Esophagus muscularis mucosa (tissue), 4 donors: Measurements from ENCODE around the gene HOXB1. TPM values are rescaled to one million over a fixed set of nuclear protein-coding genes. Genes with fewer than 3 reads are reported as not detected.
A peak's percentile ranks its signal among the peaks of the same experiment; 100 is the strongest.

Source experiments
- DNase-seq: peaks from one replicate; pipeline ENCODE4 v3.0.0-alpha.2; 2017; ENCODE audit errors: extremely low spot score
- H3K27ac ChIP-seq, 4 donors: fragments of 200-600 bp; sonication (generic); replicated peaks in 1 of 4; 1 replicate in 3 of 4; 2 replicates in 1 of 4; pipeline ENCODE4 v1.5.1; 2016 to 2019; ENCODE audit warnings: mild to moderate bottlenecking in 1 of 4
- H3K27me3 ChIP-seq, 4 donors: fragments of 200-600 bp; sonication (generic); one replicate each; pipeline versions ENCODE4 v1.5.1 to v1.6.0; 2016 to 2019
- H3K36me3 ChIP-seq, 4 donors: fragments of 200-600 bp; sonication (generic); one replicate each; pipeline ENCODE4 v1.5.1; 2016 to 2019
- H3K4me1 ChIP-seq, 4 donors: fragments of 200-600 bp; sonication (generic); one replicate each; pipeline ENCODE4 v1.5.1; 2016 to 2019
- H3K4me3 ChIP-seq, 4 donors: fragments of 200-600 bp; sonication (generic); 1 replicate in 2 of 4; 2 replicates in 2 of 4; pipeline ENCODE4 v1.5.1; 2016 to 2019; ENCODE audit warnings: mild to moderate bottlenecking in 4 of 4, moderate library complexity in 1 of 4
- H3K9me3 ChIP-seq, 4 donors: fragments of 200-600 bp; sonication (generic); 1 replicate in 3 of 4; 2 replicates in 1 of 4; pipeline ENCODE4 v1.5.1; 2016 to 2019
- EP300 ChIP-seq: sonication (generic); formaldehyde crosslinking; IDR thresholded peaks from one replicate; pipeline ENCODE4 v1.6.1; 2017; ENCODE audit warnings: antibody characterized with exemption
- POLR2A ChIP-seq: fragments of 450-650 bp; IDR thresholded peaks from one replicate; pipeline ENCODE4 v1.6.1; 2017; ENCODE audit warnings: antibody characterized with exemption, moderate library complexity, mild to moderate bottlenecking, low read depth
- POLR2AphosphoS5 ChIP-seq, 2 donors: sonication (generic); formaldehyde crosslinking; IDR thresholded peaks; one replicate each; pipeline ENCODE4 v1.6.1; 2017; ENCODE audit warnings: antibody characterized with exemption in 2 of 2
- WGBS: methylation state at CpG from one replicate; pipeline ENCODE4 v1.1.5; 2018; 5-methylcytosine and 5-hydroxymethylcytosine counted together
- intact Hi-C: fragments of 100-400 bp; cut with DNase I; formaldehyde crosslinking; loops from one replicate; pipeline ENCODE4 v1.15.1; 2023
- total RNA-seq, 4 donors: library from RNA; depleted of rRNA; stranded (reverse); fragments of >200 nt; gene quantifications; one replicate each; pipeline versions ENCODE4 v1.1.0 to v1.2.1, GENCODE V29; 2016
- TF ChIP-seq, protein P1 (sequence below), 3 experiments: fragments of 200-600 bp in 2 of 3; fragments of 450-650 bp in 1 of 3; sonication (generic) in 2 of 3; IDR thresholded peaks; one replicate each; pipeline ENCODE4 v1.5.1; 2017 to 2019; ENCODE audit warnings: antibody characterized with exemption in 3 of 3, mild to moderate bottlenecking in 2 of 3, moderate library complexity in 1 of 3

Gene HOXB1
- total RNA-seq, 4 donors from 2014 or later = not detected

DNA sequence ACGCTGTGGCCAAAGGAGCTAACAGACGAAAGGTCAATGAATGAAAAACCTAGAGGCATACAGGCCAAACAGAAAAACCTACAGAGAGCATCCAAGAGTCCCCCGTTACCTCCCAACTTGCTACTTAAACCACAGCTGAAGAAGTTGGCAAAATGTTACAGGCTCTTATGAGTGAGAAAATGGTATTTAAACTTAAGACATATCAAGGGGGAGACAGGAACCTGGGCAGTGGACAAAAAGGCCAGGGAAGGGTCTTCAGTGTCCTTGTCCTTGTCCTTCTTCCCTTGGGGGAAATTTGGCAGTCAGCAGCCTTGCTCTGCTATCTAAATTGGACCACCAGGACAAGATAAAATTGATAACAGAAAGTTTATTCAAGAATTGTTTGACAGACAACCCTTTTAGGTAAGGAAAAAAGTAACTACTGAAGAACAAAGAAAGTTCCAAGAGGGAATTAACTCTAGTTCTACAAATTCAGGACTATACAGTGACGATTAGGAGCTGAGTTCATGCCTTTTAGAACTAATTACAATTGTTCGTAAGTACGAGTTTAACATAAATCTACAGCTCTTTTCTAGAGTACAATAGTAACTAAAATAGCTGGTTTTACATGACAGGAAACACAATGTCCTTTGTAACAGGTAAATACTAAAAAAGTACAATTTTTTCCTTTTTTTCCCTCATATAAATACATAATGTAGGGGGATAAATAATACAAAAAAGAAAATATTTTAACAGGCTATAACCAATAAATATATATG is 17.9 kb upstream of the HOXB1 start:
- DNase-seq = no peak
- Histone ChIP-seq H3K27me3 (no peaks in the 10 kb centered on the region), H3K36me3 (peaks cover 4 to 26% (median 22%) of the 10 kb centered on the region in 4 donors), H3K9me3 (no peaks in the 10 kb centered on the region), H3K4me3 (peak overlapping the region; percentile 30 to 43 (median 40)), H3K4me1 (peaks cover 34 to 91% (median 91%) of the 10 kb centered on the region in 4 donors), H3K27ac (peak overlapping the region; percentile 91 to 97 (median 96))
- 30% methylated on average over 6 of the region's 6 CpGs for WGBS
- TF ChIP-seq, protein P1, sequence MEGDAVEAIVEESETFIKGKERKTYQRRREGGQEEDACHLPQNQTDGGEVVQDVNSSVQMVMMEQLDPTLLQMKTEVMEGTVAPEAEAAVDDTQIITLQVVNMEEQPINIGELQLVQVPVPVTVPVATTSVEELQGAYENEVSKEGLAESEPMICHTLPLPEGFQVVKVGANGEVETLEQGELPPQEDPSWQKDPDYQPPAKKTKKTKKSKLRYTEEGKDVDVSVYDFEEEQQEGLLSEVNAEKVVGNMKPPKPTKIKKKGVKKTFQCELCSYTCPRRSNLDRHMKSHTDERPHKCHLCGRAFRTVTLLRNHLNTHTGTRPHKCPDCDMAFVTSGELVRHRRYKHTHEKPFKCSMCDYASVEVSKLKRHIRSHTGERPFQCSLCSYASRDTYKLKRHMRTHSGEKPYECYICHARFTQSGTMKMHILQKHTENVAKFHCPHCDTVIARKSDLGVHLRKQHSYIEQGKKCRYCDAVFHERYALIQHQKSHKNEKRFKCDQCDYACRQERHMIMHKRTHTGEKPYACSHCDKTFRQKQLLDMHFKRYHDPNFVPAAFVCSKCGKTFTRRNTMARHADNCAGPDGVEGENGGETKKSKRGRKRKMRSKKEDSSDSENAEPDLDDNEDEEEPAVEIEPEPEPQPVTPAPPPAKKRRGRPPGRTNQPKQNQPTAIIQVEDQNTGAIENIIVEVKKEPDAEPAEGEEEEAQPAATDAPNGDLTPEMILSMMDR (IDR thresholded peaks at IDR 0.05) = no peak
- TF ChIP-seq EP300 (no peak), POLR2AphosphoS5 (IDR thresholded peaks at IDR 0.05) (no peak), POLR2A (no peak)
- intact Hi-C loops = no loop called here

DNA sequence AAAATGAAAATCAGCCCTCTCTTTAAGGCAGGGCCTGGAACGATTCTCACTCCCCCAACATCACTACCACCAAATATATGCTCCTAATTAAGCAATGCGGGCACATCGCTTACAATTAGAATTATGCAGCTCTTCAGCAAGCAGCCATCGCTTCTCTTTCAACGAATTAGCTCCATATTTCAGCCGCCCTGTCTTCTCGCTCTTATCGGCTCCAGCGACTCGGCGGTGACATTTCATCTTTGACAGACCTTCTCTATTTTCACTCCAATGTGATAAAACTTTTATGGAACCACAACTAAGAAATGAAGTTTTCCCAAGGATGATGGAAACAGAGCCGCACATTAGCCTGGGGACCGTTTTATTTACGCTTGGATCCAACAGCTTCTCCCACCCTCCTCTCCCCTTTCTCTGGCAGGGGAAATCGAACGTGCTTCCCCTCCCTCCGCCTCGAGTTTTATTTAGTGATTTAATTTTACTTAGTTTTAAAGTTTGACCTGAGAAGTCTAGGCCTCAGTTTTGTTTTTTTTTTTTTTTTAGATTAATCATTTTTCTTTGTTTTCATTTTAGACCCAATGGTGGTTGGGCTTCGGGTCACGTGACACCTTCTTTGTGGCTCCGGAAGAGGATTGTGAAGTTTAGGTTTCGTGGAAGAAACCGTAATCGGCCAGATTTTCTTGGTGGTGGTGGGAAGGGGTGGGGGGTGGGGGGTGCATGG is 17.2 kb upstream of the HOXB1 start:
- H3K4me1 ChIP-seq = peaks cover 37 to 84% (median 84%) of the 10 kb centered on the region in 4 donors
- peaks cover 4 to 26% (median 22%) of the 10 kb centered on the region in 4 donors for H3K36me3 ChIP-seq
- H3K27me3 ChIP-seq = no peaks in the 10 kb centered on the region
- intact Hi-C loops = no loop called here
- H3K27ac ChIP-seq = peak overlapping the region; percentile 91 to 97 (median 96)
- H3K9me3 ChIP-seq = no peaks in the 10 kb centered on the region
- 25% methylated on average over 24 of the region's 24 CpGs for WGBS
- no peak for DNase-seq
- H3K4me3 ChIP-seq = peak overlapping the region; percentile 39 to 49 (median 42)
- no peak for TF ChIP-seq EP300

DNA sequence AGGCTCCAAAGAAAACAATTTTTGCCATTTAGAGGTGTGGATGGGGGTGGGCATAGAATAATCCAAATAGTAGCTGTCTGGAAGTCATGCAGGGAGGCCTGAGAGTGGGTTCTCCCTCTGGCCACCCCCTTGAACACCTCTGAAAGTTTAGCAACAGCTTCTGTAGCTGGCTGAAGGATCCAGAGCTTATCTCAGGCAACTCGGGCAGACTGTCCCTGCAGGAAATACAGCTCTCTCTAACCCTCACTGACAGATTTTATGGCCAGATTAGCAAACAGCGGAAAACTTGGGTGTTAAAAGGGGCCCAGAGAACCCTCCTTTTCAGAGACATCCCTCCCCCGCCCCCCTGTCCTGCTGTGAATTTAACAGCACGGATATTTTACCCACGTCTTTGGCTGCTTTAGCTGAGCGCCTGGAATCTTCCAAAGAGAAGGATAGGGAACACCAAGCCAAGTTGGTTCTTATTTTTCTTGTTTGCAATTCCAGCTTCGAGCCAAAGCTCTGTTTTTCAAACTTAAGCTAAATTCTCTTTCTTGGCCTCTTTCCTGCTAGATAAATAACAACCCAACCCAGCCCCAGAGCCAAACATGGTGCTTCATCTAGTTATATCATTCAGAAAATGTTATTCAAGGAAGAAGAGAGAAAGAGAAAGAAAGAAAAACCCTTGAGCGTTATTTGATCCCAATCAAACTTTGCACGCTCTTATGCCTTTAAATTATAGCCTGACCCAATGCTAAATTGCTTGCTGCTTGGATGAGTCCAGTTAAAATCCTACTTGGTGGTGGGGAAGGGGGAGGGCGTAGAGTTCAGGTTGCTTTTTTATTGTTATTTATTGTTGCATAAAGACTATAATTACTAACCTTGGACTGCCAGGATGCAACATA is 16.4 kb upstream of the HOXB1 start:
- intact Hi-C loops = no loop called here
- Histone ChIP-seq H3K27ac (peak overlapping the region; percentile 91 to 97 (median 96)), H3K36me3 (peaks cover 4 to 25% (median 21%) of the 10 kb centered on the region in 4 donors), H3K4me3 (peak overlapping the region; percentile 39 to 49 (median 42)), H3K4me1 (peaks cover 37 to 76% (median 76%) of the 10 kb centered on the region in 4 donors), H3K9me3 (no peaks in the 10 kb centered on the region), H3K27me3 (no peaks in the 10 kb centered on the region)
- TF ChIP-seq POLR2AphosphoS5 (IDR thresholded peaks at IDR 0.05) (no peak), POLR2A (no peak), EP300 (no peak)
- TF ChIP-seq, protein P1 (IDR thresholded peaks at IDR 0.05) = no peak
- DNase-seq = no peak
- 15% methylated on average over 10 of the region's 10 CpGs for WGBS

DNA sequence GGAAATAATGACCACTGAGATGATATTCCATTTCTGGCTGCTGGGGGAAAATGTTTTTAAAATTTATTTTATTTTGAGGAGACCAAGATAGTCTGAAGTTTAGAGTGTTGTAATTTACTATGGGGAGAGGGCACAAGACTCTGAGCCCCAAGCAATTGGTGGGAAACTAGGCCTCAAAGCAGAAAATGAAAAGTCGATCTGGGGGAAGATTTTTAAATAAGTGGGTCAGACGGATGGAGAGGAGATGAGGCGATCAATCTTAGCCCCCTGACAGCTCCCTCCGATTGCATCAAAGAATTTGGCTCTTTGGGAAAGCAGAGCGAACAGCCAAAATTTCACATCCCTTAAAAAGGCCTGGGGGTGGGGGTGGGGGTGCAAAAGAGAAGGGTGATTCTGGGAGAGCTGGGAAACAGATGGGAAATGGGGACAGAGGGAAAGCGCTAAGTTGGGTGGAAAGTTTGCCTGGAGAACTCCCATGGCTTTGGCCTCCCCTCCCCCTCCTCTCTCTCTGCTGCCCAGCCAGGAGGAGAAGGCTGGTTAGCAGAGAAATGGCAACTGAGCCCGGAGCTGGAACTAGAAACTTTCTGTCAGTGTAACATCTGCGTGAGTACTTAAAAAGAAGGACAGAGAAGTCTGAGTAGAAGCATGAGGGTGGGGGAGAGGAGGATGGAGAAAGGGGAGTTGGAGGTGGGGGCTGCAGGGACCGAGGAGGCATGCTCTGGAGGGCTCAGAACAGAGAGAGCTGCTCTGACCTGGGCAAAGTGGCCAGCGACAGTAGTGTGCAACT is 15.5 kb upstream of the HOXB1 start:
- intact Hi-C loops = no loop called here
- peak overlapping the region; percentile 39 to 49 (median 42) for H3K4me3 ChIP-seq
- no peaks in the 10 kb centered on the region for H3K9me3 ChIP-seq
- H3K4me1 ChIP-seq = peaks cover 37 to 68% (median 67%) of the 10 kb centered on the region in 4 donors
- DNase-seq = no peak
- WGBS = 20% methylated on average over 10 of the region's 10 CpGs
- H3K36me3 ChIP-seq = peaks cover 4 to 17% (median 13%) of the 10 kb centered on the region in 4 donors
- TF ChIP-seq POLR2AphosphoS5 (IDR thresholded peaks at IDR 0.05) (peak; percentile 5 to 35), EP300 (no peak)
- H3K27me3 ChIP-seq = no peaks in the 10 kb centered on the region
- H3K27ac ChIP-seq = peak overlapping the region; percentile 91 to 97 (median 96)

DNA sequence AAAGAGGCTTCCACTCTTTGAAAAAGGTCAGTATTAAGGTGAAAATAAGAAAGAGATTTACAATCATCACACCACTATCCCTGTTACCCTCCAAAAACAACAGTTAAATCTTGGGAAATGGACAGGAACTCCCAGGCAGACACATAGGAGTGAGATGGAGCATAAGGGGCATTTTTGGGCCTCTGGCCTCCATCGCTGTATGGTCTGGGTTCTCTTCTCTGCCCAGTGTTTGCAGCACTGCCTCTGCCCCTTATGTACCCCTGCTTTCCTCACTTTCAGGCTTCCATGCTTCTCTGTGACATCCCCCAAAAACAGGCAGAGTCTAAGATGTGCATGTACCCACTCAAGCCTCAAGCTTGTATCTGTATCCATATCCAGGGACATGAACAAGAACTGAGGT is 14.7 kb upstream of the HOXB1 start:
- Histone ChIP-seq H3K27me3 (no peaks in the 10 kb centered on the region), H3K9me3 (no peaks in the 10 kb centered on the region), H3K4me1 (peaks cover 42 to 68% (median 66%) of the 10 kb centered on the region in 4 donors), H3K36me3 (peaks cover 3 to 10% (median 8%) of the 10 kb centered on the region in 4 donors), H3K4me3 (peak overlapping the region in 1 of 4 donors; percentile 89), H3K27ac (peak overlapping the region; percentile 91 to 97 (median 96))
- 75% methylated on average over 1 of the region's 1 CpG for WGBS
- no peak for DNase-seq
- intact Hi-C loops = no loop called here
- TF ChIP-seq POLR2A (no peak), POLR2AphosphoS5 (IDR thresholded peaks at IDR 0.05) (no peak), EP300 (no peak)
- TF ChIP-seq, protein P1 (IDR thresholded peaks at IDR 0.05) = no peak
